AG09309 (cell line): ENCODE results near the gene PCSK5.

Source experiments
- DNase-seq: peaks from one replicate; pipeline ENCODE4 v3.0.0-alpha.2; 2010; ENCODE audit warnings: low read depth
- H3K4me3 ChIP-seq: 2 replicates; pipeline ENCODE4 v1.5.1; 2011; ENCODE audit warnings: mild to moderate bottlenecking, low read depth, low read length, moderate library complexity; ENCODE audit not compliant: control insufficient read depth
- CTCF ChIP-seq: IDR thresholded peaks from 2 replicates; pipeline ENCODE4 v1.5.1; 2011; ENCODE audit warnings: mild to moderate bottlenecking, low read depth, low read length, inconsistent platforms; ENCODE audit not compliant: insufficient read depth, control insufficient read depth; ENCODE audit errors: missing control alignments

Gene PCSK5

GRCh38 chr9:75964427-75964826 is 74.0 kb downstream of the PCSK5 start:
- H3K4me3 ChIP-seq: no peak overlapping the region
- no peak for DNase-seq
- no peak for TF ChIP-seq CTCF

- DNase-seq: no peak
- no peak overlapping the region for H3K4me3 ChIP-seq
- no peak for TF ChIP-seq CTCF
Observed at GRCh38 chr9:75965231-75965630, 74.8 kb downstream of the PCSK5 start.

- DNase-seq: no peak
- no peak for TF ChIP-seq CTCF
- H3K4me3 ChIP-seq: no peak overlapping the region
Observed at GRCh38 chr9:75967556-75967955, 77.1 kb downstream of the PCSK5 start.

GRCh38 chr9:75974016-75974766 is 83.7 kb downstream of the PCSK5 start:
- TF ChIP-seq CTCF: no peak
- H3K4me3 ChIP-seq: no peak overlapping the region
- DNase-seq: peak; percentile 16

GRCh38 chr9:75975071-75975470 is 84.6 kb downstream of the PCSK5 start:
- no peak overlapping the region for H3K4me3 ChIP-seq
- TF ChIP-seq CTCF: no peak
- DNase-seq: no peak

- TF ChIP-seq CTCF: no peak
- no peak overlapping the region for H3K4me3 ChIP-seq
- DNase-seq: no peak
Observed at GRCh38 chr9:75976549-75976948, 86.1 kb downstream of the PCSK5 start.
